ENCODE measurements around the gene PIP5K1B.
A peak's percentile ranks its signal among the peaks of the same experiment; 100 is the strongest.

The PIP5K1B gene

DNA sequence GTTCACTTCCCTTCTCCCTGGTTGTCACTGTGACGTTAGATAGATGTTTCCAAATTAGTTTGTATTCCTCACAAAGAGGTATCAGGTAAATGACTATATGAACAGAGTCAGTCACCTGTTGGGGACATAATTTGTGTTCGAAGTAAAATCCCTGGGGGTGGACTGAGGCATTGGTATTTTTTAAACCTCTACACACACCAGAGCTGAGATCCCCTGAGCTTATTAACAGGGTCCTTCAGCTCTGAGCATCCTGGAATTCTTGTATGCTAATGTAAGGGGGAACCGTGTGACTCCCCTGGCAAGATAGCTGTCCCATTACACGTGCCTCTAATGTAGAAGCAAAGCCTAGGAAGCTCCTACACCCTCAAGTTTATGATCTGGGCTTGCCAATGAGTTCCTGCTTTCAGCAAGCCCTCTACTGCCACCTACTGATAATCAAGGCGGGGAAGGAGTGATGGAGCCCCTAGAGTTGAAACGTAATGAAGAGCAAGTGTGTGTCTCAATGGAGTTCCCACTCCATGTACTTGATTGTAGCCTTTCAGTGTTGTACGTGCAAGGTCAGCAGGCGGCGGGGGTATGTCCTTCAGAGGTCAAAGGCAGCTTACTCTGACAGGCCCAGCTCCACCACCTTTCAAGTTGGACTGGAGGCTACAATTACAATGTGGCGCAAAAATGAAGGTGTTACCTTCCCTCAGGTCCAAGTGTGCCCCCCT, 294.5 kb downstream of the PIP5K1B start:
- H3K4me3 Mint-ChIP-seq = no peak overlapping the region
- DNase-seq (ENCODE audit: low spot score in 2 of 2) = peak; percentile 29 to 47

DNA sequence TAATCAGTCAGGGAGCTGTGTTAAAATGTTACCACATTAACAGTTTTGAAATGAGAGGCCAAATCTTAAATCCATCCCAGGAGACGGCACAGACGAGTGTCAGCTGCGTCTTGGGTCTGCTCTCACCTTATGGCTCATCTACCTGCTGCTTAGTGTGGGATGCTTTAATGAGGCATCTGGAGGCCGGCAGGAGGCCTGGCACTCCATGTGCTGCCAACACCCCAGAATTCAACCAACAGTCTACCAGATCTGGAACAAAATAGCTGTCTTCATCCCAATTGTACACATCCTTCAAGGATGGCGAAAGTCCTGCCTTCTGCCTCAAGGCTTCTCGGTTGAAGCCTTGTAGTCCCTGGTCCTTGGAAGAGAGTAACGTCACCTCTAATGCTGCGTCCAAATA, 296.9 kb downstream of the PIP5K1B start:
- no peak for DNase-seq (ENCODE audit: low spot score in 2 of 2)
- Mint-ChIP-seq H3K36me3 (ENCODE audit: insufficient read depth) (no peaks in the 10 kb centered on the region), H3K27me3 (peaks cover 24% of the 10 kb centered on the region)

More for the DNA sequence above, 294.5 kb downstream of the PIP5K1B start:
- no peaks in the 10 kb centered on the region for H3K9me3 Mint-ChIP-seq
- peaks cover 10% of the 10 kb centered on the region for H3K27me3 Mint-ChIP-seq
- H3K36me3 Mint-ChIP-seq (ENCODE audit: insufficient read depth) = no peaks in the 10 kb centered on the region
- peaks cover 12% of the 10 kb centered on the region for H3K4me1 Mint-ChIP-seq
- peak; percentile 73 for ATAC-seq (replicated peaks; ENCODE audit: extremely low read depth, poor library complexity, severe bottlenecking)
- no peak overlapping the region for H3K27ac Mint-ChIP-seq (ENCODE audit: low read depth)

GRCh38 chr9:69003051-69003450, 298.0 kb downstream of the PIP5K1B start:
- Mint-ChIP-seq H3K36me3 (ENCODE audit: insufficient read depth) (no peaks in the 10 kb centered on the region), H3K27ac (ENCODE audit: low read depth) (no peak overlapping the region), H3K27me3 (peaks cover 31% of the 10 kb centered on the region), H3K9me3 (no peaks in the 10 kb centered on the region), H3K4me3 (no peak overlapping the region), H3K4me1 (peaks cover 7% of the 10 kb centered on the region)
- no peak for ATAC-seq (replicated peaks; ENCODE audit: extremely low read depth, poor library complexity, severe bottlenecking)
- DNase-seq (ENCODE audit: low spot score in 2 of 2) = no peak

More for the DNA sequence above, 296.9 kb downstream of the PIP5K1B start:
- no peak overlapping the region for H3K27ac Mint-ChIP-seq (ENCODE audit: low read depth)
- H3K9me3 Mint-ChIP-seq = no peaks in the 10 kb centered on the region
- no peak for ATAC-seq (replicated peaks; ENCODE audit: extremely low read depth, poor library complexity, severe bottlenecking)
- no peak overlapping the region for H3K4me3 Mint-ChIP-seq
- H3K4me1 Mint-ChIP-seq = peaks cover 7% of the 10 kb centered on the region

DNA sequence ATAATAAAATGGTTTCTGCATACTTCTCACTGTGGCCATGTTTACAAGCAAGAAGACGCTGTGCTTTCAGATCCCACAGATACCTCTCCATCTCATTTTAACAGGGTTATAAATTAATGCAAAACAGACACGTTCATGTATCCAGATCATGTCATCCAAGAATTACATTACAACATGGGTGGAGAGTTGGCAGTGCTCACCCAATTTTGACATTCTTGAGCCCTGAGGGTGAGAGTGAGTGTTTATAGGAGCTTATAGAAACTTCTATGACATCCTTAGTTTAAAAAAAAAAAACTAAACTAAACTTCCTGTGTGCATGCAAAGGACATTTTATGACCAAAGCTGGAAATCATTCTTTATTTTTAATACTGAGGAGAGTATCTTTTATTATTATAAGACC, 299.8 kb downstream of the PIP5K1B start:
- Mint-ChIP-seq H3K9me3 (no peaks in the 10 kb centered on the region), H3K27ac (ENCODE audit: low read depth) (no peak overlapping the region), H3K36me3 (ENCODE audit: insufficient read depth) (no peaks in the 10 kb centered on the region), H3K4me1 (peaks cover under 1% of the 10 kb centered on the region), H3K4me3 (no peak overlapping the region), H3K27me3 (peaks cover 34% of the 10 kb centered on the region)
- ATAC-seq (replicated peaks; ENCODE audit: extremely low read depth, poor library complexity, severe bottlenecking) = no peak
- DNase-seq (ENCODE audit: low spot score in 2 of 2) = no peak

GRCh38 chr9:69009708-69010107, 304.7 kb downstream of the PIP5K1B start:
- no peak overlapping the region for H3K4me3 Mint-ChIP-seq
- ATAC-seq (replicated peaks; ENCODE audit: extremely low read depth, poor library complexity, severe bottlenecking) = no peak

DNA sequence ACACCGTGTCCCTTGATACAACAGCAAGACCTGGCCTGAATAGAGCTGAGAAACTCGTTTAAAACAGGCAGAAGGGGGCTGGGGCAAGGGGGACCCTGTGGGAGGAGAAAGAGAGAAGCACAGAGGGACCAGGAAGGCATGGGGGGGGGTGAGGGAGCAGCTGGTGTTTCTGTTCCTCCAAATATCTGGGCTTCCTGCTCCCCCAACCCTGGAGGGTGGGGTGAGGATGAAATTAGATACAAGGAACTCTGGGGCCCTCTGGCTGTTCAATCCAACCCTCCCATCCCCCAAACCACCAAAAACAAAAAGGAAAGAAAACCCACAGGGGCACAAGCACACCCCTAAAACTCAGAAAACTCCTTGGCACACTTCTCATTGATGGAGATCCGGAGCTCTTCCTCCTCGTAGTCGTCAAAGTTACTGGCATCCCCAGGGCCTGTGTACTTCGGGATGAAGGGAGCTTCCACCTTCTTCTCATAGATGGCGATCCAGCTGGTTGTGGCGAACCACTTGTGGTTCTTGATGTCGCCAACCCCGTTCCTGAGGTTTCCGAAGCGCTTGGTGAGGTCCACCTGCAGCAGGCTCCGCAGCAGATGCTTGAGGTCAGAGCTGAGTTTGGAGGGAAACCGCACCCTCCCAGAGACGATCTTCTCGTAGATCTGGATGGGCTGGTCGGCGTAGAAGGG, 307.8 kb downstream of the PIP5K1B start:
- no peak overlapping the region for H3K4me3 Mint-ChIP-seq
- no peak overlapping the region for H3K27ac Mint-ChIP-seq (ENCODE audit: low read depth)
- no peaks in the 10 kb centered on the region for H3K36me3 Mint-ChIP-seq (ENCODE audit: insufficient read depth)
- no peak for DNase-seq (ENCODE audit: low spot score in 2 of 2)
- H3K27me3 Mint-ChIP-seq = peaks cover 30% of the 10 kb centered on the region
- ATAC-seq (replicated peaks; ENCODE audit: extremely low read depth, poor library complexity, severe bottlenecking) = no peak
- peaks cover 7% of the 10 kb centered on the region for H3K4me1 Mint-ChIP-seq
- no peaks in the 10 kb centered on the region for H3K9me3 Mint-ChIP-seq

More at GRCh38 chr9:69009708-69010107, 304.7 kb downstream of the PIP5K1B start:
- Mint-ChIP-seq H3K4me1 (peaks cover 7% of the 10 kb centered on the region), H3K9me3 (no peaks in the 10 kb centered on the region), H3K27me3 (peaks cover 48% of the 10 kb centered on the region), H3K36me3 (ENCODE audit: insufficient read depth) (no peaks in the 10 kb centered on the region), H3K27ac (ENCODE audit: low read depth) (no peak overlapping the region)
- DNase-seq (ENCODE audit: low spot score in 2 of 2) = no peak

- H3K27me3 Mint-ChIP-seq = peaks cover 25% of the 10 kb centered on the region
- DNase-seq (ENCODE audit: low spot score in 2 of 2) (no peak), ATAC-seq (replicated peaks; ENCODE audit: extremely low read depth, poor library complexity, severe bottlenecking) (no peak)
- peaks cover 7% of the 10 kb centered on the region for H3K4me1 Mint-ChIP-seq
- H3K27ac Mint-ChIP-seq (ENCODE audit: low read depth) = no peak overlapping the region
- no peak overlapping the region for H3K4me3 Mint-ChIP-seq
- H3K9me3 Mint-ChIP-seq = no peaks in the 10 kb centered on the region
- H3K36me3 Mint-ChIP-seq (ENCODE audit: insufficient read depth) = no peaks in the 10 kb centered on the region
These were observed 308.3 kb downstream of the PIP5K1B start for GRCh38 chr9:69013382-69013727.

DNA sequence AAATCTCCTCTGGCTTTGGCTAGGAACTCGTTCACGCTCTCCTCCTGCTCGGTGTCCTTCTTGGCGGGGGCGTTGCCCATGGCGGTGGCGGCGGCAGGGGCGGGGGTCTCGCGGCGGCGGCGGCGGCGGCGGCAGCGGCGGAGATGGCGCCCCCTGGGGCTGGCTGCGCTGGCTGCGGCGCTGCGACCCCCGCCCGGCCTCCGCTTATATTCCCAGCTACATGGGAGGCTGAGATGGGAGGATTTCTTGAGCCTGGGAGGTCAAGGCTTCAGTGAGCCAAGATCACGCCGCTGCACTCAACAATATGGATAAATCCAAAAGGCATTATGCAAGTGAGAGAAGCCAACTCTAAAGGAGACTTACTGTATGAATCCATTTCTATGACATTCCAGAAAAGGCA, 309.0 kb downstream of the PIP5K1B start, which contains the start of gene PRKACG:
Gene PRKACG (minus strand): TSS at position 101 of the 400 bp plus-strand sequence. CDS start 21 bp downstream, at position 80.
- no peak for DNase-seq (ENCODE audit: low spot score in 2 of 2)
- Mint-ChIP-seq H3K27ac (ENCODE audit: low read depth) (no peak within 1 kb of the TSS), H3K36me3 (ENCODE audit: insufficient read depth) (no peaks in the 10 kb centered on the region), H3K9me3 (no peaks in the 10 kb centered on the region), H3K4me1 (peaks cover 7% of the 10 kb centered on the region), H3K27me3 (peaks cover 24% of the 10 kb centered on the region), H3K4me3 (no peak within 1 kb of the TSS)
- ATAC-seq (replicated peaks; ENCODE audit: extremely low read depth, poor library complexity, severe bottlenecking) = no peak

GRCh38 chr9:69016191-69017096, 311.4 kb downstream of the PIP5K1B start:
- ATAC-seq (replicated peaks; ENCODE audit: extremely low read depth, poor library complexity, severe bottlenecking) (no peak), DNase-seq (ENCODE audit: low spot score in 2 of 2) (no peak)
- no peaks in the 10 kb centered on the region for H3K9me3 Mint-ChIP-seq
- H3K27me3 Mint-ChIP-seq = peaks cover 17% of the 10 kb centered on the region
- H3K27ac Mint-ChIP-seq (ENCODE audit: low read depth) = no peak overlapping the region
- no peaks in the 10 kb centered on the region for H3K36me3 Mint-ChIP-seq (ENCODE audit: insufficient read depth)
- H3K4me3 Mint-ChIP-seq = no peak overlapping the region
- H3K4me1 Mint-ChIP-seq = peaks cover 21% of the 10 kb centered on the region

GRCh38 chr9:69018737-69019136, 313.7 kb downstream of the PIP5K1B start:
- DNase-seq (ENCODE audit: low spot score in 2 of 2) (no peak), ATAC-seq (replicated peaks; ENCODE audit: extremely low read depth, poor library complexity, severe bottlenecking) (no peak)
- Mint-ChIP-seq H3K9me3 (no peaks in the 10 kb centered on the region), H3K36me3 (ENCODE audit: insufficient read depth) (no peaks in the 10 kb centered on the region), H3K4me1 (peaks cover 14% of the 10 kb centered on the region), H3K4me3 (no peak overlapping the region), H3K27me3 (peaks cover 8% of the 10 kb centered on the region), H3K27ac (ENCODE audit: low read depth) (no peak overlapping the region)

DNA sequence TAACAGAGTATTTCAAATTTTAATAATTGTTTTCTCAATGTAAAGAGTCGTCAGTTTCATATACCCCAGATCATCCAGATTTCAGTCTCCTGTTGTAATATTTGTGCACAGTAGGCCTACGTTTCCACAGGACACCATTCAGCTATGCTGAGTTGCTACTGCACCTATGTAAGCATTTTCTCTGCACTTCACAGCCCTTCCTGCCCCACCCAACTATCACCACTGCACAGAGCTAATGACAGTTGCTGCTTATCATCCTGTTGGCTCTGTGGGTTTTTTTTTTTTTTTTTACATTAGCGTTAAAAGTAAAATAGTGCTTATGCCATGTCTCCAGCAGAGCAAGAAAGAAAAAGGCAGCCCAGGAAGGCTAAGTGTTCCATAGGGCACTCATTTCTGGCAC, 314.8 kb downstream of the PIP5K1B start:
- peak; percentile 95 for ATAC-seq (replicated peaks; ENCODE audit: extremely low read depth, poor library complexity, severe bottlenecking)
- no peak for DNase-seq (ENCODE audit: low spot score in 2 of 2)
- Mint-ChIP-seq H3K4me1 (peaks cover 14% of the 10 kb centered on the region), H3K4me3 (no peak overlapping the region), H3K36me3 (ENCODE audit: insufficient read depth) (no peaks in the 10 kb centered on the region), H3K27me3 (peaks cover 9% of the 10 kb centered on the region), H3K27ac (ENCODE audit: low read depth) (peak overlapping the region; percentile 2), H3K9me3 (no peaks in the 10 kb centered on the region)

- Mint-ChIP-seq H3K4me1 (peaks cover 14% of the 10 kb centered on the region), H3K4me3 (no peak overlapping the region), H3K27ac (ENCODE audit: low read depth) (peak overlapping the region; percentile 2), H3K27me3 (peaks cover 9% of the 10 kb centered on the region), H3K9me3 (no peaks in the 10 kb centered on the region), H3K36me3 (ENCODE audit: insufficient read depth) (no peaks in the 10 kb centered on the region)
- no peak for ATAC-seq (replicated peaks; ENCODE audit: extremely low read depth, poor library complexity, severe bottlenecking)
- no peak for DNase-seq (ENCODE audit: low spot score in 2 of 2)
These were observed 315.5 kb downstream of the PIP5K1B start for GRCh38 chr9:69020301-69021145.

All from central memory CD8-positive, alpha-beta T cell (primary cell).